22Rv1 (cell line): Measurements from ENCODE around the gene PRCP.

Source experiments
- ZFX ChIP-seq: fragments of 450-650 bp; IDR thresholded peaks from 2 replicates; pipeline ENCODE4 v1.6.1; 2017; ENCODE audit warnings: antibody characterized with exemption, borderline replicate concordance
- TF ChIP-seq, protein P1 (sequence below): fragments of 450-650 bp; IDR thresholded peaks from 2 replicates; pipeline ENCODE4 v1.5.1; 2017; ENCODE audit warnings: mild to moderate bottlenecking

DNA sequence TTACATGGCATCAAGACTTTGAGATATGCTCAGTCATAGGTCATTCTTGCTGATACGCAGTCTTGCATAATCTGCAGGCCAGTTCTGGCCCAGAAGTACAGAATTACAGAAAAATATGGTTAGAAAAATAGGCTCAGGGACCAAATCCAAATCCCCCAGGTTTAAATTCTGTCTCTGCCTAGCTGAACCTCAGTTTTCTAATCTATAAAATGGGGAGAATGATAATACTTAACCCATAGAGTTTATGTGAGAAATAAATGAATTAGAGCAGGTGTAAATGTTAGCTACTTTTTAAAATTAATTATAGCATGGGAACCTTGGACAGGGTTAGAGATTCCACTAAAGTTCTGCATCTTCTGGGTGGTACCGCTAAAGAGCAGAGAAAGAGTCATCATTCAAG is 114.2 kb downstream of the PRCP start:
- TF ChIP-seq, protein P1, sequence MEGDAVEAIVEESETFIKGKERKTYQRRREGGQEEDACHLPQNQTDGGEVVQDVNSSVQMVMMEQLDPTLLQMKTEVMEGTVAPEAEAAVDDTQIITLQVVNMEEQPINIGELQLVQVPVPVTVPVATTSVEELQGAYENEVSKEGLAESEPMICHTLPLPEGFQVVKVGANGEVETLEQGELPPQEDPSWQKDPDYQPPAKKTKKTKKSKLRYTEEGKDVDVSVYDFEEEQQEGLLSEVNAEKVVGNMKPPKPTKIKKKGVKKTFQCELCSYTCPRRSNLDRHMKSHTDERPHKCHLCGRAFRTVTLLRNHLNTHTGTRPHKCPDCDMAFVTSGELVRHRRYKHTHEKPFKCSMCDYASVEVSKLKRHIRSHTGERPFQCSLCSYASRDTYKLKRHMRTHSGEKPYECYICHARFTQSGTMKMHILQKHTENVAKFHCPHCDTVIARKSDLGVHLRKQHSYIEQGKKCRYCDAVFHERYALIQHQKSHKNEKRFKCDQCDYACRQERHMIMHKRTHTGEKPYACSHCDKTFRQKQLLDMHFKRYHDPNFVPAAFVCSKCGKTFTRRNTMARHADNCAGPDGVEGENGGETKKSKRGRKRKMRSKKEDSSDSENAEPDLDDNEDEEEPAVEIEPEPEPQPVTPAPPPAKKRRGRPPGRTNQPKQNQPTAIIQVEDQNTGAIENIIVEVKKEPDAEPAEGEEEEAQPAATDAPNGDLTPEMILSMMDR: no peak
- TF ChIP-seq ZFX: no peak
